Endothelial cell (in vitro differentiated cells): ENCODE results near the gene TIMM10B. TPM values are rescaled to one million over a fixed set of nuclear protein-coding genes. Genes with fewer than 3 reads are reported as not detected.
"Not testable (repeated sequence)": the region's sequence is repeated elsewhere in the genome, so short reads cannot be mapped to it uniquely, and the experiment has no call there.

Experiments used
- DNase-seq: peaks from one replicate; pipeline ENCODE4 v3.0.0; 2021; ENCODE audit warnings: low spot score
- H3K27ac Mint-ChIP-seq: one replicate; pipeline ENCODE4 v1.8.0; 2021; ENCODE audit warnings: mixed read lengths, inconsistent platforms; ENCODE audit not compliant: unreplicated experiment
- H3K27me3 Mint-ChIP-seq: one replicate; pipeline ENCODE4 v1.8.0; 2021; ENCODE audit warnings: mild to moderate bottlenecking, moderate library complexity, mixed read lengths, inconsistent platforms; ENCODE audit not compliant: unreplicated experiment
- H3K36me3 Mint-ChIP-seq: one replicate; pipeline ENCODE4 v1.8.0; 2021; ENCODE audit warnings: mild to moderate bottlenecking, low read depth, mixed read lengths, inconsistent platforms; ENCODE audit not compliant: unreplicated experiment
- H3K4me1 Mint-ChIP-seq: one replicate; pipeline ENCODE4 v1.8.0; 2021; ENCODE audit warnings: mild to moderate bottlenecking, mixed read lengths, inconsistent platforms; ENCODE audit not compliant: unreplicated experiment
- H3K4me3 Mint-ChIP-seq: one replicate; pipeline ENCODE4 v1.8.0; 2021; ENCODE audit warnings: mild to moderate bottlenecking, mixed read lengths, inconsistent platforms; ENCODE audit not compliant: unreplicated experiment
- H3K9me3 Mint-ChIP-seq: one replicate; pipeline ENCODE4 v1.8.0; 2021; ENCODE audit warnings: mixed read lengths, inconsistent platforms; ENCODE audit not compliant: unreplicated experiment
- CTCF ChIP-seq: fragments of 200-600 bp; sonication (generic); IDR thresholded peaks from one replicate; pipeline ENCODE4 v1.5.0; 2021; ENCODE audit warnings: antibody characterized with exemption; ENCODE audit not compliant: unreplicated experiment
- total RNA-seq: library from RNA; stranded (reverse); fragmentation: NEBNext Ultra II Directional; extraction: Animal tissue kit (Norgen Biotek cat#: 25700); gene quantifications from one replicate; pipeline ENCODE4 v1.2.1, GENCODE V29; 2021; ENCODE audit not compliant: unreplicated experiment

Gene TIMM10B
- total RNA-seq, 1 donor from 2014 or later = 42.2 TPM

- H3K27me3 Mint-ChIP-seq = no peaks in the 10 kb centered on the region
- H3K36me3 Mint-ChIP-seq = peaks cover 4% of the 10 kb centered on the region
- no peaks in the 10 kb centered on the region for H3K9me3 Mint-ChIP-seq
- H3K4me1 Mint-ChIP-seq = no peaks in the 10 kb centered on the region
- no peak overlapping the region for H3K27ac Mint-ChIP-seq
- no peak for DNase-seq
- H3K4me3 Mint-ChIP-seq = no peak overlapping the region
- no peak for TF ChIP-seq CTCF
Measured at GRCh38 chr11:6520265-6520664, 39.0 kb downstream of the TIMM10B start.

DNA sequence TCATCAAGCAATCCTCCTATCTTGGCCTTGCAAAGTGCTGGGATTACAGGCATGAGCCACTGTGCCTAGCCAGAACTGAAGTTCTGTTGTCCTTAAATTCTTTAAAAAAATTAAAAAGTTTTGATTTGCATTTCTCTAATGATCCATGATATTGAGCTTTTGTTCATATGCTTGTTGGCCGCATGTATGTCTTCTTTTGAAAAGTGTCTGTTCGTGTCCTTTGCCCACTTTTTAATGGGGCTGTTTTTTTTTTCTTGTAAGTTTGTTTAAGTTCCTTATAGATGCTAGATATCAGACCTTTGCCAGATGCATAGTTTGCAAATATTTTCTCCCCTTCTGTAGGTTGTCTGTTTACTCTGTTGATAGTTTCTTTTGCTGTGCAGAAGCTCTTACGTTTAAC is 40.6 kb downstream of the TIMM10B start:
- not testable (repeated sequence) for H3K9me3 Mint-ChIP-seq, H3K27me3 Mint-ChIP-seq, H3K27ac Mint-ChIP-seq, H3K36me3 Mint-ChIP-seq, H3K4me1 Mint-ChIP-seq, H3K4me3 Mint-ChIP-seq, DNase-seq

DNA sequence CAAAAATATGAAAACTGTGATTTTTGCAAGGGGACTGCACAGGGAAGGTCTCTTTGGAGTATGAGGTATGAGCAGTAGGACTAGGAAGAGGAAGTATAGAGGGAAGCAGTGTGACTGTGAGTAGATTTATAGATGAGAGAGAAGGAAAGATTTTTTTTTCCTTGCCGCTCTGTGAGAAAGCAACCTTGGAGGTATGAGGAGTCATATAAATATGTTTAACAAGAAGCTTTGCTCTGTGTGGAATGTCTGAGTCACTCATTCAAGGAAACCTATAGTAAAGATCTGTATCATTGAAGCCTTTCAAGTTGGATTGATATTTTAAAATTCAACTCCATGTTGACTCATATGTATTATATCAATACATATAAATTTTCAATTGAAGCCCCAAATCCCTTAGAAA is 42.0 kb downstream of the TIMM10B start:
- Mint-ChIP-seq H3K4me1 (no peaks in the 10 kb centered on the region), H3K9me3 (no peaks in the 10 kb centered on the region), H3K27me3 (no peaks in the 10 kb centered on the region), H3K36me3 (no peaks in the 10 kb centered on the region), H3K27ac (no peak overlapping the region), H3K4me3 (no peak overlapping the region)
- TF ChIP-seq CTCF = no peak
- no peak for DNase-seq

- Mint-ChIP-seq H3K9me3 (no peaks in the 10 kb centered on the region), H3K4me3 (no peak overlapping the region), H3K27ac (no peak overlapping the region), H3K27me3 (no peaks in the 10 kb centered on the region), H3K4me1 (peaks cover 8% of the 10 kb centered on the region), H3K36me3 (no peaks in the 10 kb centered on the region)
- no peak for TF ChIP-seq CTCF
- DNase-seq = no peak
Measured at GRCh38 chr11:6526411-6527135, 45.3 kb downstream of the TIMM10B start.

DNA sequence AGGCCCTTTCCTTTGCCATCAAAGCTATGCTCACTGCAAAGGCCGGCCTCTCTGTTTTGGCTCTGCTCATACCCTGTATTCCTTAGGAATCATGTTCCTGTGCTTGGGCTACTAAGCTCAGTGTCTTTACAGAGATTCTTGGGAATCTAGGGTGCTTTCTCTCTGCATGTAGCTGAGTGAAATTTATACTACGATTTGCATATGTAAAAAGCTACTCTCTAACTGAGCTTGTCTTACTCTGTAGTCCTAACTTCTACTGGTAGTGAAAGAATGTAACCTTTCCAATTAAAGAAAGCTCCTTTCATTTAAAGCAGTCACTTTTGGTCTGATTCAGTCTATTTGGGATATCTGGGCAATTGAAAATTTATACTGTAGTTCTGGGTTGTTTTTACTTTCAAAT is 48.0 kb downstream of the TIMM10B start:
- H3K4me1 Mint-ChIP-seq = peaks cover 8% of the 10 kb centered on the region
- no peak for DNase-seq
- no peak for TF ChIP-seq CTCF
- H3K27me3 Mint-ChIP-seq = no peaks in the 10 kb centered on the region
- no peak overlapping the region for H3K27ac Mint-ChIP-seq
- no peaks in the 10 kb centered on the region for H3K9me3 Mint-ChIP-seq
- no peak overlapping the region for H3K4me3 Mint-ChIP-seq
- H3K36me3 Mint-ChIP-seq = peaks cover 8% of the 10 kb centered on the region
